Spinal cord (tissue), 10 donors: ENCODE data around the gene PRMT7. TPM values are rescaled to one million over a fixed set of nuclear protein-coding genes. Genes with fewer than 3 reads are reported as not detected.

Experiments
- DNase-seq, 6 donors: peaks; one replicate each; pipeline versions ENCODE4 v3.0.0 to v3.0.0-alpha.2; 2013 to 2015; ENCODE audit warnings: low spot score in 6 of 6, low read depth in 4 of 6
- H3K27ac ChIP-seq: one replicate; pipeline ENCODE4 v1.5.1; 2013; ENCODE audit warnings: low read depth, low read length, control low read depth
- H3K27me3 ChIP-seq: one replicate; pipeline ENCODE4 v1.6.1; 2013; ENCODE audit warnings: low read length; ENCODE audit not compliant: control insufficient read depth, insufficient read depth
- H3K36me3 ChIP-seq: one replicate; pipeline ENCODE4 v1.6.1; 2013; ENCODE audit warnings: low read length; ENCODE audit not compliant: control insufficient read depth, insufficient read depth
- H3K4me1 ChIP-seq: one replicate; pipeline ENCODE4 v1.6.1; 2013; ENCODE audit warnings: low read length; ENCODE audit not compliant: control insufficient read depth, insufficient read depth
- H3K4me3 ChIP-seq: one replicate; pipeline ENCODE4 v1.5.1; 2013; ENCODE audit warnings: low read depth, low read length, control low read depth
- H3K9me3 ChIP-seq: one replicate; pipeline ENCODE4 v1.6.1; 2013; ENCODE audit warnings: low read length; ENCODE audit not compliant: control insufficient read depth, insufficient read depth
- WGBS: methylation state at CpG from one replicate; pipeline ENCODE4 v1.1.5; 2013; ENCODE audit warnings: missing lambda C conversion rate; ENCODE audit not compliant: insufficient coverage; 5-methylcytosine and 5-hydroxymethylcytosine counted together
- polyA plus RNA-seq, 2 donors: library from polyadenylated mRNA; unstranded; fragments of 120-200 nt; gene quantifications; one replicate each; pipeline ENCODE4 v1.2.1, GENCODE V29; 2013; ENCODE audit not compliant: insufficient read length in 2 of 2
- total RNA-seq, 2 donors: library from RNA; depleted of rRNA in 1 of 2; stranded (reverse); fragments of 120-200 nt in 1 of 2; fragments of >200 nt in 1 of 2; gene quantifications; one replicate each; pipeline versions ENCODE4 v1.2.3 to v1.2.4, GENCODE V29; 2013 to 2014
- donor health status: healthy.

Gene PRMT7
- total and polyA plus RNA-seq, 4 donors, result 43.7 to 83.3 (median 66.4) TPM

GRCh38 chr16:68344252-68344651, 33.4 kb downstream of the PRMT7 start:
- Histone ChIP-seq H3K27ac (no peak overlapping the region), H3K36me3 (peaks cover 84% of the 10 kb centered on the region), H3K9me3 (no peaks in the 10 kb centered on the region), H3K4me1 (peaks cover 9% of the 10 kb centered on the region), H3K27me3 (no peaks in the 10 kb centered on the region), H3K4me3 (no peak overlapping the region)
- 96% methylated on average over 3 of the region's 11 CpGs for WGBS
- DNase-seq, result no peak

- Histone ChIP-seq H3K36me3 (peaks cover 80% of the 10 kb centered on the region), H3K27ac (no peak overlapping the region), H3K4me3 (no peak overlapping the region), H3K27me3 (no peaks in the 10 kb centered on the region), H3K4me1 (peaks cover 9% of the 10 kb centered on the region), H3K9me3 (no peaks in the 10 kb centered on the region)
- WGBS, result 80% methylated on average over 6 of the region's 11 CpGs
- DNase-seq, result no peak
Measured at GRCh38 chr16:68345351-68345810, 34.6 kb downstream of the PRMT7 start.

GRCh38 chr16:68345958-68346635, 35.3 kb downstream of the PRMT7 start:
- no peak overlapping the region for H3K4me3 ChIP-seq
- H3K27me3 ChIP-seq, result no peaks in the 10 kb centered on the region
- no peak overlapping the region for H3K27ac ChIP-seq
- peaks cover 9% of the 10 kb centered on the region for H3K4me1 ChIP-seq
- WGBS, result 93% methylated on average over 15 of the region's 16 CpGs
- peaks cover 76% of the 10 kb centered on the region for H3K36me3 ChIP-seq
- H3K9me3 ChIP-seq, result no peaks in the 10 kb centered on the region
- no peak for DNase-seq

- Histone ChIP-seq H3K4me1 (peaks cover 9% of the 10 kb centered on the region), H3K27ac (no peak overlapping the region), H3K4me3 (no peak overlapping the region), H3K9me3 (no peaks in the 10 kb centered on the region), H3K36me3 (peaks cover 76% of the 10 kb centered on the region), H3K27me3 (no peaks in the 10 kb centered on the region)
- 87% methylated on average over 12 of the region's 12 CpGs for WGBS
- DNase-seq, result no peak
Measured at GRCh38 chr16:68346892-68347480, 36.2 kb downstream of the PRMT7 start.

- Histone ChIP-seq H3K4me3 (no peak overlapping the region), H3K4me1 (peaks cover 9% of the 10 kb centered on the region), H3K27me3 (no peaks in the 10 kb centered on the region), H3K27ac (no peak overlapping the region), H3K36me3 (peaks cover 74% of the 10 kb centered on the region), H3K9me3 (no peaks in the 10 kb centered on the region)
- 45% methylated on average over 4 of the region's 4 CpGs for WGBS
- DNase-seq, result no peak
Measured at GRCh38 chr16:68347605-68348004, 36.8 kb downstream of the PRMT7 start.

- Histone ChIP-seq H3K27me3 (no peaks in the 10 kb centered on the region), H3K9me3 (no peaks in the 10 kb centered on the region), H3K36me3 (peaks cover 73% of the 10 kb centered on the region), H3K27ac (no peak overlapping the region), H3K4me3 (no peak overlapping the region), H3K4me1 (peaks cover 9% of the 10 kb centered on the region)
- no peak for DNase-seq
- WGBS, result 92% methylated on average over 25 of the region's 27 CpGs
Measured at GRCh38 chr16:68348639-68349445, 38.0 kb downstream of the PRMT7 start.

- Histone ChIP-seq H3K9me3 (no peaks in the 10 kb centered on the region), H3K4me3 (no peak overlapping the region), H3K27me3 (no peaks in the 10 kb centered on the region), H3K36me3 (peaks cover 79% of the 10 kb centered on the region), H3K4me1 (peaks cover 9% of the 10 kb centered on the region), H3K27ac (no peak overlapping the region)
- WGBS, result 76% methylated on average over 9 of the region's 10 CpGs
- no peak for DNase-seq
Measured at GRCh38 chr16:68349838-68350410, 39.1 kb downstream of the PRMT7 start.

- H3K4me1 ChIP-seq, result peaks cover 15% of the 10 kb centered on the region
- no peak for DNase-seq
- no peaks in the 10 kb centered on the region for H3K9me3 ChIP-seq
- H3K36me3 ChIP-seq, result peaks cover 82% of the 10 kb centered on the region
- H3K4me3 ChIP-seq, result no peak overlapping the region
- no peaks in the 10 kb centered on the region for H3K27me3 ChIP-seq
- no peak overlapping the region for H3K27ac ChIP-seq
- 82% methylated on average over 6 of the region's 10 CpGs for WGBS
Measured at GRCh38 chr16:68350813-68351350, 40.1 kb downstream of the PRMT7 start.

- Histone ChIP-seq H3K36me3 (peaks cover 82% of the 10 kb centered on the region), H3K9me3 (no peaks in the 10 kb centered on the region), H3K4me1 (peaks cover 20% of the 10 kb centered on the region), H3K27ac (no peak overlapping the region), H3K4me3 (no peak overlapping the region), H3K27me3 (no peaks in the 10 kb centered on the region)
- 84% methylated on average over 11 of the region's 11 CpGs for WGBS
- DNase-seq, result no peak
Measured at GRCh38 chr16:68351463-68351862, 40.6 kb downstream of the PRMT7 start.
